H9 (cell line): ENCODE measurements around the gene RAP1GAP2. TPM values are rescaled to one million over a fixed set of nuclear protein-coding genes. Genes with fewer than 3 reads are reported as not detected.

Experiments used
- DNase-seq: peaks from one replicate; pipeline ENCODE4 v3.0.0-alpha.2; 2017
- H2AFZ ChIP-seq: one replicate; pipeline ENCODE4 v1.6.1; 2013; ENCODE audit warnings: mild to moderate bottlenecking, low read length, control low read depth, moderate library complexity
- H2AK5ac ChIP-seq: 2 replicates; pipeline ENCODE4 v1.6.1; 2013; ENCODE audit warnings: low read length, control low read depth, mixed read lengths; ENCODE audit not compliant: insufficient read length
- H2BK120ac ChIP-seq: one replicate; pipeline ENCODE4 v1.6.1; 2013; ENCODE audit warnings: low read depth, mild to moderate bottlenecking, low read length, control low read depth, inconsistent platforms; ENCODE audit not compliant: poor library complexity, severe bottlenecking
- H2BK12ac ChIP-seq: 2 replicates; pipeline ENCODE4 v1.6.1; 2013; ENCODE audit warnings: low read length, control low read depth, mixed read lengths, low read depth; ENCODE audit not compliant: insufficient read length
- H2BK15ac ChIP-seq: 2 replicates; pipeline ENCODE4 v1.6.1; 2013; ENCODE audit warnings: low read depth, low read length, control low read depth
- H2BK20ac ChIP-seq: one replicate; pipeline ENCODE4 v1.6.1; 2013; ENCODE audit warnings: low read depth, mild to moderate bottlenecking, low read length, control low read depth, inconsistent platforms; ENCODE audit not compliant: poor library complexity, severe bottlenecking
- H2BK5ac ChIP-seq: 2 replicates; pipeline ENCODE4 v1.6.1; 2013; ENCODE audit warnings: low read length, control low read depth, mixed read lengths; ENCODE audit not compliant: insufficient read length
- H3K14ac ChIP-seq: 2 replicates; pipeline ENCODE4 v1.6.1; 2013; ENCODE audit warnings: low read length, control low read depth; ENCODE audit not compliant: insufficient read depth
- H3K18ac ChIP-seq: 2 replicates; pipeline ENCODE4 v1.6.1; 2013; ENCODE audit warnings: low read depth, mild to moderate bottlenecking, mixed read lengths, low read length, control low read depth; ENCODE audit not compliant: insufficient read length
- H3K23ac ChIP-seq: 2 replicates; pipeline ENCODE4 v1.6.1; 2013; ENCODE audit warnings: low read length, control low read depth, mixed read lengths, low read depth; ENCODE audit not compliant: insufficient read length
- H3K23me2 ChIP-seq: 2 replicates; pipeline ENCODE4 v1.6.1; 2013; ENCODE audit warnings: low read depth, mild to moderate bottlenecking, mixed read lengths, low read length, control low read depth; ENCODE audit not compliant: insufficient read length, poor library complexity, severe bottlenecking
- H3K27ac ChIP-seq: 2 replicates; pipeline ENCODE4 v1.5.1; 2013; ENCODE audit warnings: low read length, control low read depth, mixed read lengths, low read depth; ENCODE audit not compliant: insufficient read length
- H3K27me3 ChIP-seq: 2 replicates; pipeline ENCODE4 v1.6.1; 2013; ENCODE audit warnings: low read length, control low read depth, inconsistent platforms; ENCODE audit not compliant: insufficient read depth
- H3K4ac ChIP-seq: 2 replicates; pipeline ENCODE4 v1.6.1; 2013; ENCODE audit warnings: low read depth, mild to moderate bottlenecking, control low read depth, inconsistent platforms, low read length, moderate library complexity
- H3K4me1 ChIP-seq: 2 replicates; pipeline ENCODE4 v1.6.1; 2013; ENCODE audit warnings: low read length, control low read depth, inconsistent platforms; ENCODE audit not compliant: insufficient read depth
- H3K4me2 ChIP-seq: 2 replicates; pipeline ENCODE4 v1.6.1; 2013; ENCODE audit warnings: low read length, control low read depth, mixed read lengths; ENCODE audit not compliant: insufficient read length, insufficient read depth
- H3K56ac ChIP-seq: 2 replicates; pipeline ENCODE4 v1.6.1; 2013; ENCODE audit warnings: low read depth, mild to moderate bottlenecking, mixed read lengths, low read length, control low read depth; ENCODE audit not compliant: insufficient read length
- H3K79me1 ChIP-seq: 2 replicates; pipeline ENCODE4 v1.6.1; 2013; ENCODE audit warnings: low read depth, mild to moderate bottlenecking, moderate library complexity, low read length, control low read depth, inconsistent platforms; ENCODE audit not compliant: insufficient read depth, poor library complexity, severe bottlenecking
- H3K79me2 ChIP-seq: 2 replicates; pipeline ENCODE4 v1.6.1; 2013; ENCODE audit warnings: low read length, control low read depth, inconsistent platforms; ENCODE audit not compliant: insufficient read depth
- H3K9ac ChIP-seq: 2 replicates; pipeline ENCODE4 v1.6.1; 2013; ENCODE audit warnings: low read length, control low read depth, mixed read lengths; ENCODE audit not compliant: insufficient read length; ENCODE audit errors: extremely low read depth
- H3K9me3 ChIP-seq: one replicate; pipeline ENCODE4 v1.6.1; 2013; ENCODE audit warnings: low read depth, low read length, inconsistent platforms; ENCODE audit not compliant: control insufficient read depth
- H3T11ph ChIP-seq: one replicate; pipeline ENCODE4 v1.6.1; 2013; ENCODE audit warnings: mild to moderate bottlenecking, low read length, control low read depth, inconsistent platforms
- H4K20me1 ChIP-seq: one replicate; pipeline ENCODE4 v1.6.1; 2013; ENCODE audit not compliant: control insufficient read depth, insufficient read length, insufficient read depth
- H4K5ac ChIP-seq: 2 replicates; pipeline ENCODE4 v1.6.1; 2013; ENCODE audit warnings: low read depth, mild to moderate bottlenecking, mixed read lengths, low read length, control low read depth; ENCODE audit not compliant: insufficient read length
- H4K8ac ChIP-seq: replicated peaks from 2 replicates; pipeline ENCODE4 v1.6.1; 2013; ENCODE audit warnings: low read length, control low read depth, mixed read lengths, low read depth; ENCODE audit not compliant: insufficient read length
- H4K91ac ChIP-seq: 2 replicates; pipeline ENCODE4 v1.6.1; 2013; ENCODE audit warnings: low read depth, mild to moderate bottlenecking, moderate library complexity, mixed read lengths, low read length, control low read depth; ENCODE audit not compliant: insufficient read length
- H3K27ac Mint-ChIP-seq, 3 experiments: 2 replicates in 2 of 3; 3 replicates in 1 of 3; pipeline ENCODE4 v1.8.0; 2020 to 2021; ENCODE audit warnings: mixed read lengths in 3 of 3, mild to moderate bottlenecking in 1 of 3, moderate library complexity in 1 of 3
- H3K27me3 Mint-ChIP-seq: 2 replicates; pipeline ENCODE4 v1.8.0; 2021; ENCODE audit warnings: low read depth, mild to moderate bottlenecking, moderate library complexity, mixed read lengths
- H3K36me3 Mint-ChIP-seq, 3 experiments: 2 replicates in 2 of 3; 3 replicates in 1 of 3; pipeline ENCODE4 v1.8.0; 2020 to 2021; ENCODE audit warnings: low read depth in 3 of 3, mixed read lengths in 3 of 3; ENCODE audit not compliant: insufficient read depth in 1 of 3
- H3K4me1 Mint-ChIP-seq, 2 experiments: 2 replicates each; pipeline ENCODE4 v1.8.0; 2020; ENCODE audit warnings: mixed read lengths in 2 of 2
- H3K4me3 Mint-ChIP-seq, 2 experiments: 2 replicates in 1 of 2; 3 replicates in 1 of 2; pipeline ENCODE4 v1.8.0; 2020 to 2021; ENCODE audit warnings: mild to moderate bottlenecking in 2 of 2, mixed read lengths in 2 of 2, moderate library complexity in 1 of 2
- H3K9me3 Mint-ChIP-seq, 2 experiments: 2 replicates in 1 of 2; 3 replicates in 1 of 2; pipeline ENCODE4 v1.8.0; 2020; ENCODE audit warnings: mild to moderate bottlenecking in 2 of 2, mixed read lengths in 2 of 2, moderate library complexity in 1 of 2
- CTCF ChIP-seq: fragments of 200-600 bp; sonication (generic); conservative IDR thresholded peaks from 3 replicates; pipeline ENCODE4 v1.8.0; 2021; ENCODE audit warnings: antibody characterized with exemption, mild to moderate bottlenecking
- WGBS: extraction: QIAGEN DNeasy Blood & Tissue Kit; methylation state at CpG from one replicate; pipeline ENCODE4 v1.1.7; 2013; ENCODE audit warnings: missing lambda C conversion rate, low lambda C conversion rate, mixed read lengths; ENCODE audit not compliant: insufficient read length; ENCODE audit errors: extremely low coverage; 5-methylcytosine and 5-hydroxymethylcytosine counted together
- total RNA-seq: library from RNA; stranded (reverse); gene quantifications from 2 replicates; pipeline ENCODE4 v1.2.1, GENCODE V29; 2021

Gene RAP1GAP2
- total RNA-seq, 1 experiment from 2014 or later, result 33.8 TPM

GRCh38 chr17:2751491-2751890 is 44.7 kb upstream of the RAP1GAP2 start:
- no peak overlapping the region for H3K27ac ChIP-seq
- no peak overlapping the region for H3K27ac Mint-ChIP-seq
- H3K14ac ChIP-seq, result no peak overlapping the region
- H3K56ac ChIP-seq, result no peak overlapping the region
- peak; percentile 21; the same call in 1 of the 3 replicates for TF ChIP-seq CTCF
- no peak overlapping the region for H2BK12ac ChIP-seq
- no CpG with 5 or more reads among the region's 2 CpGs for WGBS
- H3K4me2 ChIP-seq, result peak overlapping the region; percentile 3
- no peak overlapping the region for H2BK20ac ChIP-seq
- peaks cover 5% of the 10 kb centered on the region for H3K23me2 ChIP-seq
- H3K9me3 Mint-ChIP-seq, result no peaks in the 10 kb centered on the region
- no peak overlapping the region for H4K91ac ChIP-seq
- H3K18ac ChIP-seq, result no peak overlapping the region
- no peak overlapping the region for H2BK120ac ChIP-seq
- peak; percentile 67 for DNase-seq
- H4K5ac ChIP-seq, result no peak overlapping the region
- no peaks in the 10 kb centered on the region for H3K79me2 ChIP-seq
- no peaks in the 10 kb centered on the region for H3K27me3 ChIP-seq
- 0 out of 5 replicates have a peak overlapping the region, but pooled peaks of 1 of the 2 experiments have one; percentile 17 for H3K4me3 Mint-ChIP-seq
- H3K27me3 Mint-ChIP-seq, result peaks cover 37% of the 10 kb centered on the region
- no peak overlapping the region for H3K9ac ChIP-seq
- no peaks in the 10 kb centered on the region for H3K36me3 Mint-ChIP-seq
- H3K4me1 ChIP-seq, result no peaks in the 10 kb centered on the region
- peaks cover 12 to 20% of the 10 kb centered on the region in 2 experiments for H3K4me1 Mint-ChIP-seq
- H2BK5ac ChIP-seq, result no peak overlapping the region
- H4K8ac ChIP-seq, result no peak overlapping the region
- H2AFZ ChIP-seq, result no peak overlapping the region
- no peak overlapping the region for H3K23ac ChIP-seq
- no peak overlapping the region for H2BK15ac ChIP-seq
- H3K4ac ChIP-seq, result no peak overlapping the region
- H3K9me3 ChIP-seq, result no peaks in the 10 kb centered on the region
- H3K79me1 ChIP-seq, result no peaks in the 10 kb centered on the region
- no peak overlapping the region for H3T11ph ChIP-seq
- H2AK5ac ChIP-seq, result no peak overlapping the region
- no peaks in the 10 kb centered on the region for H4K20me1 ChIP-seq
